ENCODE results near the gene KLK10. TPM values are rescaled to one million over a fixed set of nuclear protein-coding genes. Genes with fewer than 3 reads are reported as not detected.
A peak's percentile ranks its signal among the peaks of the same experiment; 100 is the strongest.

The KLK10 gene
- total RNA-seq, 1 experiment from 2014 or later: 3.2 TPM

DNA sequence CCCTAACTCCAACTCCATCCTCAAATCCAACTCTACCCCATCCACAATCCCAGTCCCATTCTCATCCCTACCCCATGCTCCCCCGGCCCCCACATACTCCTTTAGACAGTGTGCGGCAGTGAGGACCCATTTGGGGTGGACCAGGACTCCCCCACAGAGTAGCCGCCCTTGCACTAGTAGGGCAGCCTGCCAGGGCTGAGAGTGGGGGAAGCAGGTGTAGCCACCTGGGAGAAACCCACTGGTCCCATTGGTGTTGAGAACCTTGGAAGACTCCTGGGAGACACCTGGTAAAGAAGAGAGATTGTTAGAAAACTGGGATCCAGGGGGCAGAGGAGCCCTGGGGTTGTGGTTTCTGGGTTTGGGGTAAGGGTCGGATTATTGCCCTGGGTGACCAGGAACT is 40.8 kb upstream of the KLK10 start:
- no peak for DNase-seq (ENCODE audit: low spot score)
- no peak overlapping the region for H3K4me3 Mint-ChIP-seq
- ChIA-PET CTCF (no interaction called here), POLR2A (no interaction called here)
- peaks cover 10% of the 10 kb centered on the region for H3K9me3 Mint-ChIP-seq
- no peaks in the 10 kb centered on the region for H3K36me3 Mint-ChIP-seq
- peaks cover 10% of the 10 kb centered on the region for H3K27me3 Mint-ChIP-seq (ENCODE audit: low read depth)
- H3K27ac Mint-ChIP-seq: no peak overlapping the region
- ATAC-seq: no peak
- TF ChIP-seq NR3C1 (CRISPR knock-in tag; conservative IDR thresholded peaks at IDR 0.05; ENCODE audit: low read depth) (no peak), STAT6 (CRISPR knock-in tag; conservative IDR thresholded peaks at IDR 0.05; ENCODE audit: low read depth) (no peak), ZMAT4 (CRISPR knock-in tag; IDR thresholded peaks at IDR 0.05) (no peak), EMX1 (CRISPR knock-in tag; IDR thresholded peaks at IDR 0.05) (no peak)
- H3K4me1 Mint-ChIP-seq: peaks cover 2% of the 10 kb centered on the region; the same call in 1 of the 2 replicates

- no peak for DNase-seq (ENCODE audit: low spot score)
These were observed 40.2 kb upstream of the KLK10 start for GRCh38 chr19:51059715-51060114.

GRCh38 chr19:51055866-51056265 is 36.4 kb upstream of the KLK10 start:
- no peaks in the 10 kb centered on the region for H3K36me3 Mint-ChIP-seq
- ChIA-PET POLR2A (no interaction called here), CTCF (no interaction called here)
- H3K27ac Mint-ChIP-seq: no peak overlapping the region
- no peak for TF ChIP-seq ZNF263 (CRISPR knock-in tag; IDR thresholded peaks at IDR 0.05; ENCODE audit: low read depth)
- no peak for TF ChIP-seq JAZF1 (CRISPR knock-in tag; IDR thresholded peaks at IDR 0.05)
- TF ChIP-seq GABPB1 (CRISPR knock-in tag; IDR thresholded peaks at IDR 0.05): no peak
- H3K4me1 Mint-ChIP-seq: peaks cover 21% of the 10 kb centered on the region
- peaks cover 4% of the 10 kb centered on the region; the same call in 1 of the 2 replicates for H3K27me3 Mint-ChIP-seq (ENCODE audit: low read depth)
- peaks cover 2% of the 10 kb centered on the region for H3K9me3 Mint-ChIP-seq
- no peak overlapping the region for H3K4me3 Mint-ChIP-seq
- ATAC-seq (no peak), DNase-seq (ENCODE audit: low spot score) (no peak)

More at GRCh38 chr19:51059715-51060114, 40.2 kb upstream of the KLK10 start:
- ChIA-PET CTCF (no interaction called here), POLR2A (no interaction called here)
- H3K4me1 Mint-ChIP-seq: no peaks in the 10 kb centered on the region; the same call in 1 of the 2 replicates
- no peaks in the 10 kb centered on the region for H3K36me3 Mint-ChIP-seq
- H3K27ac Mint-ChIP-seq: no peak overlapping the region
- H3K4me3 Mint-ChIP-seq: no peak overlapping the region
- TF ChIP-seq HMGA2 (CRISPR knock-in tag; IDR thresholded peaks at IDR 0.05) (peak; percentile 74), ZNF512 (CRISPR knock-in tag; IDR thresholded peaks at IDR 0.05; ENCODE audit: borderline replicate concordance) (no peak), EMX1 (CRISPR knock-in tag; IDR thresholded peaks at IDR 0.05) (no peak), CBFB (CRISPR knock-in tag; IDR thresholded peaks at IDR 0.05; ENCODE audit: low read depth) (no peak), PRRX2 (CRISPR knock-in tag; IDR thresholded peaks at IDR 0.05) (no peak), MXD4 (CRISPR knock-in tag; IDR thresholded peaks at IDR 0.05; ENCODE audit: borderline replicate concordance) (no peak)
- TF ChIP-seq, protein P1, sequence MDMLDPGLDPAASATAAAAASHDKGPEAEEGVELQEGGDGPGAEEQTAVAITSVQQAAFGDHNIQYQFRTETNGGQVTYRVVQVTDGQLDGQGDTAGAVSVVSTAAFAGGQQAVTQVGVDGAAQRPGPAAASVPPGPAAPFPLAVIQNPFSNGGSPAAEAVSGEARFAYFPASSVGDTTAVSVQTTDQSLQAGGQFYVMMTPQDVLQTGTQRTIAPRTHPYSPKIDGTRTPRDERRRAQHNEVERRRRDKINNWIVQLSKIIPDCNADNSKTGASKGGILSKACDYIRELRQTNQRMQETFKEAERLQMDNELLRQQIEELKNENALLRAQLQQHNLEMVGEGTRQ (CRISPR knock-in tag; IDR thresholded peaks at IDR 0.05): no peak
- H3K9me3 Mint-ChIP-seq: peaks cover 10% of the 10 kb centered on the region
- no peak for ATAC-seq
- H3K27me3 Mint-ChIP-seq (ENCODE audit: low read depth): peaks cover 10% of the 10 kb centered on the region

GRCh38 chr19:51047031-51047335 is 27.5 kb upstream of the KLK10 start:
- Mint-ChIP-seq H3K9me3 (peaks cover 16% of the 10 kb centered on the region), H3K4me3 (peak overlapping the region; percentile 40; the same call in 1 of the 2 replicates), H3K27ac (peak overlapping the region; percentile 99), H3K4me1 (peaks cover 57% of the 10 kb centered on the region), H3K36me3 (peaks cover 10% of the 10 kb centered on the region), H3K27me3 (ENCODE audit: low read depth) (no peaks in the 10 kb centered on the region)
- POLR2A ChIA-PET: interaction anchor here (0.9 to 1.2 kb wide), 3 partner anchors 26 to 48 kb away, joined by 3 to 6 read pairs (median 4); no protein-coding TSS in a partner anchor
- TF ChIP-seq HMGA2 (CRISPR knock-in tag; IDR thresholded peaks at IDR 0.05) (no peak), NFE2L1 (CRISPR knock-in tag; IDR thresholded peaks at IDR 0.05) (peak; percentile 48; the same call in 1 of the 2 replicates), OVOL2 (CRISPR knock-in tag; IDR thresholded peaks at IDR 0.05; ENCODE audit: borderline replicate concordance) (no peak), SMAD3 (CRISPR knock-in tag; IDR thresholded peaks at IDR 0.05; ENCODE audit: borderline replicate concordance) (no peak), ZSCAN18 (CRISPR knock-in tag; IDR thresholded peaks at IDR 0.05) (no peak)
- ATAC-seq (no peak), DNase-seq (ENCODE audit: low spot score) (no peak)
- CTCF ChIA-PET: interaction anchor here (0.8 to 7.3 kb wide), 16 partner anchors 10 to 490 kb away, joined by 3 to 82 read pairs (median 6); partner anchors contain the start of genes KLK10 and KLK8

All from WTC11 (cell line).